HUDEP-2 (cell line): ENCODE data around the gene CNOT1.
A peak's percentile ranks its signal among the peaks of the same experiment; 100 is the strongest.
"Not testable (repeated sequence)": the region's sequence is repeated elsewhere in the genome, so short reads cannot be mapped to it uniquely, and the experiment has no call there.

Experiments used
- DNase-seq, 76 experiments: peaks; one replicate each; lab custom pipeline; 2025; ENCODE audit not compliant: unreplicated experiment in 76 of 76; lab: John Stamatoyannopoulos, UW

Gene CNOT1

GRCh38 chr16:58629733-58630640, at the start of gene CNOT1:
TSS of gene CNOT1 (minus strand) at chr16:58629826. CDS start at chr16:58599337, 30,489 bp downstream.
- DNase-seq = peak; percentile 58 to 100 (median 98)

GRCh38 chr16:58678716-58679115, 49.1 kb upstream of the CNOT1 start:
- peak in 33 of 76 experiments; percentile 2 to 34 (median 12) for DNase-seq

- DNase-seq = no peak
Observed at GRCh38 chr16:58678269-58678668, 48.6 kb upstream of the CNOT1 start.

GRCh38 chr16:58670946-58671583, 41.4 kb upstream of the CNOT1 start:
- DNase-seq = no peak

- DNase-seq = no peak
Observed at GRCh38 chr16:58670177-58670576, 40.6 kb upstream of the CNOT1 start.

GRCh38 chr16:58665200-58665599, 35.6 kb upstream of the CNOT1 start:
- DNase-seq = no peak

- peak in 63 of 76 experiments; percentile 4 to 78 (median 38) for DNase-seq
Observed at GRCh38 chr16:58661199-58661830, 31.7 kb upstream of the CNOT1 start.

GRCh38 chr16:58659911-58660310, 30.3 kb upstream of the CNOT1 start:
- not testable (repeated sequence) for DNase-seq

GRCh38 chr16:58658796-58659211, 29.2 kb upstream of the CNOT1 start:
- peak in 24 of 76 experiments; percentile 1 to 25 (median 11) for DNase-seq

- no peak for DNase-seq
Observed at GRCh38 chr16:58656899-58657298, 27.3 kb upstream of the CNOT1 start.

GRCh38 chr16:58655215-58655596, 25.6 kb upstream of the CNOT1 start:
- no peak for DNase-seq

- no peak for DNase-seq
Observed at GRCh38 chr16:58654560-58655214, 25.1 kb upstream of the CNOT1 start.

- no peak for DNase-seq
Observed at GRCh38 chr16:58652741-58653140, 23.1 kb upstream of the CNOT1 start.

GRCh38 chr16:58651965-58652348, 22.3 kb upstream of the CNOT1 start:
- no peak for DNase-seq

GRCh38 chr16:58649707-58650106, 20.1 kb upstream of the CNOT1 start:
- DNase-seq = no peak

- DNase-seq = no peak
Observed at GRCh38 chr16:58647107-58647506, 17.5 kb upstream of the CNOT1 start.

- DNase-seq = no peak
Observed at GRCh38 chr16:58644765-58645487, 15.3 kb upstream of the CNOT1 start.

GRCh38 chr16:58644108-58644507, 14.5 kb upstream of the CNOT1 start:
- DNase-seq = no peak

- no peak for DNase-seq
Observed at GRCh38 chr16:58640949-58641348, 11.3 kb upstream of the CNOT1 start.

- no peak for DNase-seq
Observed at GRCh38 chr16:58639836-58640235, 10.2 kb upstream of the CNOT1 start.
